WTC11 (cell line): Measurements from ENCODE around the gene INSC. TPM values are rescaled to one million over a fixed set of nuclear protein-coding genes. Genes with fewer than 3 reads are reported as not detected.

Experiments used
- ATAC-seq: fragments of 200-7000 bp; cut with Tn5 transposase; 2 replicates; pipeline ENCODE4 v1.10.0; 2021; ENCODE audit warnings: mild to moderate bottlenecking, moderate library complexity
- CTCF ChIA-PET: fragments of 300-600 bp; sonication (Branson Sonifier 250); formaldehyde crosslinking; loops from one replicate; lab custom pipeline; 2021; ENCODE audit warnings: antibody characterized with exemption; lab: Charles Lee
- POLR2A ChIA-PET: fragments of 350-600 bp; sonication (Branson Sonifier 250); formaldehyde crosslinking; loops from one replicate; lab custom pipeline; 2021; ENCODE audit warnings: antibody characterized with exemption; lab: Charles Lee
- DNase-seq: peaks from one replicate; pipeline ENCODE4 v3.0.0; 2021; ENCODE audit warnings: low spot score
- H3K27ac Mint-ChIP-seq: 2 replicates; pipeline ENCODE4 v1.8.0; 2021; ENCODE audit warnings: mixed read lengths
- H3K27me3 Mint-ChIP-seq: 2 replicates; pipeline ENCODE4 v1.8.0; 2021; ENCODE audit warnings: low read depth, mild to moderate bottlenecking, moderate library complexity, mixed read lengths
- H3K36me3 Mint-ChIP-seq: 2 replicates; pipeline ENCODE4 v1.8.0; 2021; ENCODE audit warnings: mixed read lengths
- H3K4me1 Mint-ChIP-seq: 2 replicates; pipeline ENCODE4 v1.8.0; 2022; ENCODE audit warnings: mixed read lengths
- H3K4me3 Mint-ChIP-seq: 2 replicates; pipeline ENCODE4 v1.8.0; 2021; ENCODE audit warnings: mild to moderate bottlenecking, moderate library complexity, mixed read lengths
- H3K9me3 Mint-ChIP-seq: 2 replicates; pipeline ENCODE4 v1.8.0; 2021; ENCODE audit warnings: mixed read lengths
- GABPB1 ChIP-seq: sonication (generic); formaldehyde crosslinking; IDR thresholded peaks from 2 replicates; pipeline ENCODE4 v1.8.1; 2023; ENCODE audit warnings: mild to moderate bottlenecking, missing genetic modification reagents
- GTF2I ChIP-seq: fragments of 250-450 bp; sonication (Bioruptor Pico); conservative IDR thresholded peaks from 2 replicates; pipeline ENCODE4 v1.4.0; 2021; ENCODE audit warnings: mild to moderate bottlenecking
- IRF2 ChIP-seq: sonication (generic); formaldehyde crosslinking; IDR thresholded peaks from 2 replicates; pipeline ENCODE4 v1.8.0; 2022; ENCODE audit warnings: low read depth, missing genetic modification reagents, borderline replicate concordance
- KAT7 ChIP-seq: sonication (generic); formaldehyde crosslinking; IDR thresholded peaks from 2 replicates; pipeline ENCODE4 v1.8.1; 2023; ENCODE audit warnings: missing genetic modification reagents, mild to moderate bottlenecking, borderline replicate concordance
- MXD4 ChIP-seq: fragments of 250-450 bp; sonication (Bioruptor Pico); IDR thresholded peaks from 2 replicates; pipeline ENCODE4 v1.8.0; 2021; ENCODE audit warnings: mild to moderate bottlenecking, moderate library complexity, borderline replicate concordance
- MYBL2 ChIP-seq: sonication (generic); formaldehyde crosslinking; IDR thresholded peaks from 2 replicates; pipeline ENCODE4 v1.8.1; 2023; ENCODE audit warnings: mild to moderate bottlenecking, moderate library complexity, missing genetic modification reagents
- RELA ChIP-seq: sonication (generic); formaldehyde crosslinking; IDR thresholded peaks from 2 replicates; pipeline ENCODE4 v1.8.1; 2022; ENCODE audit warnings: missing genetic modification reagents, mild to moderate bottlenecking, borderline replicate concordance
- SOX15 ChIP-seq: fragments of 250-450 bp; sonication (Bioruptor Pico); IDR thresholded peaks from 2 replicates; pipeline ENCODE4 v1.9.0; 2021; ENCODE audit warnings: mild to moderate bottlenecking
- TEAD4 ChIP-seq: sonication (generic); formaldehyde crosslinking; IDR thresholded peaks from 2 replicates; pipeline ENCODE4 v1.8.0; 2022; ENCODE audit warnings: mild to moderate bottlenecking, missing genetic modification reagents
- ZNF138 ChIP-seq: sonication (generic); formaldehyde crosslinking; conservative IDR thresholded peaks from 2 replicates; pipeline ENCODE4 v1.8.1; 2022; ENCODE audit warnings: mild to moderate bottlenecking, moderate library complexity, missing genetic modification reagents
- total RNA-seq: library from RNA; stranded (reverse); gene quantifications from 3 replicates; pipeline ENCODE4 v1.2.3, GENCODE V29; 2021
- TF ChIP-seq, protein P1 (sequence below): sonication (generic); formaldehyde crosslinking; IDR thresholded peaks from 2 replicates; pipeline ENCODE4 v1.8.1; 2022; ENCODE audit warnings: mild to moderate bottlenecking, moderate library complexity, missing genetic modification reagents
- TF ChIP-seq, protein P2 (sequence below): sonication (generic); formaldehyde crosslinking; IDR thresholded peaks from 2 replicates; pipeline ENCODE4 v1.8.1; 2023; ENCODE audit warnings: mild to moderate bottlenecking, missing genetic modification reagents, borderline replicate concordance
- TF ChIP-seq, protein P3 (sequence below): fragments of 250-450 bp; sonication (Bioruptor Pico); conservative IDR thresholded peaks from 2 replicates; pipeline ENCODE4 v1.9.0; 2021; ENCODE audit warnings: mild to moderate bottlenecking
- TF ChIP-seq, protein P4 (sequence below): fragments of 200-600 bp; IDR thresholded peaks from 2 replicates; pipeline ENCODE4 v1.8.0; 2022; ENCODE audit warnings: antibody characterized with exemption
- TF ChIP-seq, protein P5 (sequence below): sonication (generic); formaldehyde crosslinking; IDR thresholded peaks from 2 replicates; pipeline ENCODE4 v1.8.1; 2023; ENCODE audit warnings: mild to moderate bottlenecking, missing genetic modification reagents
- TF ChIP-seq, protein P6 (sequence below): fragments of 250-450 bp; sonication (Bioruptor Pico); IDR thresholded peaks from 2 replicates; pipeline ENCODE4 v1.8.0; 2021; ENCODE audit warnings: mild to moderate bottlenecking
- TF ChIP-seq, protein P7 (sequence below): fragments of 250-450 bp; sonication (Bioruptor Pico); IDR thresholded peaks from 2 replicates; pipeline ENCODE4 v1.9.0; 2021; ENCODE audit warnings: mild to moderate bottlenecking
- TF ChIP-seq, protein P8 (sequence below): sonication (generic); formaldehyde crosslinking; IDR thresholded peaks from 2 replicates; pipeline ENCODE4 v1.8.0; 2022; ENCODE audit warnings: mild to moderate bottlenecking, missing genetic modification reagents
- TF ChIP-seq, protein P9 (sequence below): sonication (generic); formaldehyde crosslinking; IDR thresholded peaks from 2 replicates; pipeline ENCODE4 v1.8.1; 2023; ENCODE audit warnings: mild to moderate bottlenecking, moderate library complexity, missing genetic modification reagents
- TF ChIP-seq, protein P10 (sequence below): sonication (generic); formaldehyde crosslinking; IDR thresholded peaks from 2 replicates; pipeline ENCODE4 v1.8.1; 2022; ENCODE audit warnings: mild to moderate bottlenecking, missing genetic modification reagents, moderate library complexity, borderline replicate concordance

Gene INSC
- total RNA-seq, 1 experiment from 2014 or later = 0.44 TPM

DNA sequence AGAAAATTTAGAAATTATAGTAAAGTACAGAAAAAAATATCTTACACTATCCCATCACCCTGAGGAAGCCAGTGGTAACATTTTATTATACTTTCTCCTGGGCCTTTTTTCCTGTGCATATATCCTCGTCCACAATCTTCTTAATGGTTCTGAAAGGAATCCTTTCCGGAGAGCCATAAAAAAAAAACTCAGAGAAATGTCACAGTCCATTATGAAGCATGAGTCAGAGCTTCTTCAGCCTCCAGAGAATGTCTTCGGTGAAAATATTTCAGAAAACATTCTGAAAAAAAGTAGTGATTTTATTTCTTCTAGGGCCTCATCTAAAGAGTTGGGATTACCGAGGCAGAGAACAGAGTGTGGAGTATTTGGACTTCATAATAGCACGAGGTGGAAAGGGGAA is 163.4 kb downstream of the INSC start (continued):
- TF ChIP-seq, protein P1, sequence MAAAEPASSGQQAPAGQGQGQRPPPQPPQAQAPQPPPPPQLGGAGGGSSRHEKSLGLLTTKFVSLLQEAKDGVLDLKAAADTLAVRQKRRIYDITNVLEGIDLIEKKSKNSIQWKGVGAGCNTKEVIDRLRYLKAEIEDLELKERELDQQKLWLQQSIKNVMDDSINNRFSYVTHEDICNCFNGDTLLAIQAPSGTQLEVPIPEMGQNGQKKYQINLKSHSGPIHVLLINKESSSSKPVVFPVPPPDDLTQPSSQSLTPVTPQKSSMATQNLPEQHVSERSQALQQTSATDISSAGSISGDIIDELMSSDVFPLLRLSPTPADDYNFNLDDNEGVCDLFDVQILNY (CRISPR knock-in tag) = no peak
- TF ChIP-seq, protein P2, sequence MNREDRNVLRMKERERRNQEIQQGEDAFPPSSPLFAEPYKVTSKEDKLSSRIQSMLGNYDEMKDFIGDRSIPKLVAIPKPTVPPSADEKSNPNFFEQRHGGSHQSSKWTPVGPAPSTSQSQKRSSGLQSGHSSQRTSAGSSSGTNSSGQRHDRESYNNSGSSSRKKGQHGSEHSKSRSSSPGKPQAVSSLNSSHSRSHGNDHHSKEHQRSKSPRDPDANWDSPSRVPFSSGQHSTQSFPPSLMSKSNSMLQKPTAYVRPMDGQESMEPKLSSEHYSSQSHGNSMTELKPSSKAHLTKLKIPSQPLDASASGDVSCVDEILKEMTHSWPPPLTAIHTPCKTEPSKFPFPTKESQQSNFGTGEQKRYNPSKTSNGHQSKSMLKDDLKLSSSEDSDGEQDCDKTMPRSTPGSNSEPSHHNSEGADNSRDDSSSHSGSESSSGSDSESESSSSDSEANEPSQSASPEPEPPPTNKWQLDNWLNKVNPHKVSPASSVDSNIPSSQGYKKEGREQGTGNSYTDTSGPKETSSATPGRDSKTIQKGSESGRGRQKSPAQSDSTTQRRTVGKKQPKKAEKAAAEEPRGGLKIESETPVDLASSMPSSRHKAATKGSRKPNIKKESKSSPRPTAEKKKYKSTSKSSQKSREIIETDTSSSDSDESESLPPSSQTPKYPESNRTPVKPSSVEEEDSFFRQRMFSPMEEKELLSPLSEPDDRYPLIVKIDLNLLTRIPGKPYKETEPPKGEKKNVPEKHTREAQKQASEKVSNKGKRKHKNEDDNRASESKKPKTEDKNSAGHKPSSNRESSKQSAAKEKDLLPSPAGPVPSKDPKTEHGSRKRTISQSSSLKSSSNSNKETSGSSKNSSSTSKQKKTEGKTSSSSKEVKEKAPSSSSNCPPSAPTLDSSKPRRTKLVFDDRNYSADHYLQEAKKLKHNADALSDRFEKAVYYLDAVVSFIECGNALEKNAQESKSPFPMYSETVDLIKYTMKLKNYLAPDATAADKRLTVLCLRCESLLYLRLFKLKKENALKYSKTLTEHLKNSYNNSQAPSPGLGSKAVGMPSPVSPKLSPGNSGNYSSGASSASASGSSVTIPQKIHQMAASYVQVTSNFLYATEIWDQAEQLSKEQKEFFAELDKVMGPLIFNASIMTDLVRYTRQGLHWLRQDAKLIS = no peak

DNA sequence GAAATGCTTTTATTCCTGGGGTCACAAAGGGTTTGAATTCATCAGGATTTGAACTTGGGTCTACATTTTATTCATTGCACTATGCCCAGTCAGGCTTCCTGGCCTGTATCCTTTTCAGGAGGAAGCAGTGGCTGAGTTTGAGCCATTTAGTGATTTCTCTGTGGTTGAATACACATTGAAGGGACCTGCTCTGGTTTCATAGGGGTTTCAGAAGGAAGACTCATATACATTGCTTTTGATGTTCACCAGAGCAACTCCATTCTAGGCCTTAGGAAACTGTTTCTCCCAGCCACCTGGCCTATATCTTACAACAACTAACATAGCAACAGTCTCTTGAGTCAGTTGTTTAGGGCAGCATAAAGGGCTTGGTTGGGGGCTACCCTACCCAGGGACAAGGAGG is 165.7 kb downstream of the INSC start:
- Mint-ChIP-seq H3K9me3 (peaks cover 3% of the 10 kb centered on the region; the same call in 1 of the 2 replicates), H3K27ac (no peak overlapping the region), H3K4me3 (no peak overlapping the region), H3K4me1 (peaks cover 9% of the 10 kb centered on the region), H3K36me3 (no peaks in the 10 kb centered on the region), H3K27me3 (no peaks in the 10 kb centered on the region; the same call in 1 of the 2 replicates)
- no peak for DNase-seq
- ATAC-seq = no peak
- ChIA-PET POLR2A (no interaction called here), CTCF (no interaction called here)
- TF ChIP-seq, protein P3, sequence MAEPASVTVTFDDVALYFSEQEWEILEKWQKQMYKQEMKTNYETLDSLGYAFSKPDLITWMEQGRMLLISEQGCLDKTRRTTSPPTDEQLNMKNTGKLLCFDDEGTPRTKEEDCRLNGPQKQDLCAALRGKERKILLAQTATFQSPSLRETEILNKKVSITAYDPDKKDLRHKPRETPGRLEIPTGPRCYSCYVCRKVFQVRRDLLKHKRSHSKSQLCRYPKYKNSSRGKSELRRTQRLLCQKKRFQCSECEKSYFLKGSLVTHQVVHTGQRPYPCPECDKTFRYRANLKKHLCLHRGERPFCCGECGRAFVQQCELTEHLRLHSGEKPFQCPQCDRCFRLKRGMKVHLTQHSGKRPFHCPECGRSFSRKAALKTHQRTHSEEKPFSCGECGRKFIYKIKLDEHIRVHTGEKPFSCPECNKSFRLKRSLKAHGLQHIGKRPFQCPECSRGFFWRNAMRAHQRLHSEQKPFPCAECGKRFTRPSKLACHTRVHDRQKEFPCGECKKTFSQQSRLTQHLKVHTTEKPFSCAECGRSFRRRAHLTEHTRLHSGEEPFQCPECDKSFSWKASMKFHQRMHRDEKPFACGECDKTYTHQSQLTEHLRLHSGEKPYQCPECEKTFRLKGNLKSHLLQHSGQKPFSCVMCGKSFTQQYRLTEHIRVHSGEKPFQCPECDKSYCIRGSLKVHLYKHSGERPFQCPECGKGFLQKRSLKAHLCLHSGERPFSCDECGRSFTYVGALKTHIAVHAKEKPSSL = no peak
- TF ChIP-seq GABPB1 = no peak
- TF ChIP-seq, protein P4, sequence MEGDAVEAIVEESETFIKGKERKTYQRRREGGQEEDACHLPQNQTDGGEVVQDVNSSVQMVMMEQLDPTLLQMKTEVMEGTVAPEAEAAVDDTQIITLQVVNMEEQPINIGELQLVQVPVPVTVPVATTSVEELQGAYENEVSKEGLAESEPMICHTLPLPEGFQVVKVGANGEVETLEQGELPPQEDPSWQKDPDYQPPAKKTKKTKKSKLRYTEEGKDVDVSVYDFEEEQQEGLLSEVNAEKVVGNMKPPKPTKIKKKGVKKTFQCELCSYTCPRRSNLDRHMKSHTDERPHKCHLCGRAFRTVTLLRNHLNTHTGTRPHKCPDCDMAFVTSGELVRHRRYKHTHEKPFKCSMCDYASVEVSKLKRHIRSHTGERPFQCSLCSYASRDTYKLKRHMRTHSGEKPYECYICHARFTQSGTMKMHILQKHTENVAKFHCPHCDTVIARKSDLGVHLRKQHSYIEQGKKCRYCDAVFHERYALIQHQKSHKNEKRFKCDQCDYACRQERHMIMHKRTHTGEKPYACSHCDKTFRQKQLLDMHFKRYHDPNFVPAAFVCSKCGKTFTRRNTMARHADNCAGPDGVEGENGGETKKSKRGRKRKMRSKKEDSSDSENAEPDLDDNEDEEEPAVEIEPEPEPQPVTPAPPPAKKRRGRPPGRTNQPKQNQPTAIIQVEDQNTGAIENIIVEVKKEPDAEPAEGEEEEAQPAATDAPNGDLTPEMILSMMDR = no peak
- TF ChIP-seq, protein P5, sequence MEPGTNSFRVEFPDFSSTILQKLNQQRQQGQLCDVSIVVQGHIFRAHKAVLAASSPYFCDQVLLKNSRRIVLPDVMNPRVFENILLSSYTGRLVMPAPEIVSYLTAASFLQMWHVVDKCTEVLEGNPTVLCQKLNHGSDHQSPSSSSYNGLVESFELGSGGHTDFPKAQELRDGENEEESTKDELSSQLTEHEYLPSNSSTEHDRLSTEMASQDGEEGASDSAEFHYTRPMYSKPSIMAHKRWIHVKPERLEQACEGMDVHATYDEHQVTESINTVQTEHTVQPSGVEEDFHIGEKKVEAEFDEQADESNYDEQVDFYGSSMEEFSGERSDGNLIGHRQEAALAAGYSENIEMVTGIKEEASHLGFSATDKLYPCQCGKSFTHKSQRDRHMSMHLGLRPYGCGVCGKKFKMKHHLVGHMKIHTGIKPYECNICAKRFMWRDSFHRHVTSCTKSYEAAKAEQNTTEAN (CRISPR knock-in tag) = no peak
- TF ChIP-seq, protein P6, sequence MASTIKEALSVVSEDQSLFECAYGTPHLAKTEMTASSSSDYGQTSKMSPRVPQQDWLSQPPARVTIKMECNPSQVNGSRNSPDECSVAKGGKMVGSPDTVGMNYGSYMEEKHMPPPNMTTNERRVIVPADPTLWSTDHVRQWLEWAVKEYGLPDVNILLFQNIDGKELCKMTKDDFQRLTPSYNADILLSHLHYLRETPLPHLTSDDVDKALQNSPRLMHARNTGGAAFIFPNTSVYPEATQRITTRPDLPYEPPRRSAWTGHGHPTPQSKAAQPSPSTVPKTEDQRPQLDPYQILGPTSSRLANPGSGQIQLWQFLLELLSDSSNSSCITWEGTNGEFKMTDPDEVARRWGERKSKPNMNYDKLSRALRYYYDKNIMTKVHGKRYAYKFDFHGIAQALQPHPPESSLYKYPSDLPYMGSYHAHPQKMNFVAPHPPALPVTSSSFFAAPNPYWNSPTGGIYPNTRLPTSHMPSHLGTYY (CRISPR knock-in tag) = no peak
- no peak for TF ChIP-seq KAT7 (CRISPR knock-in tag)
- TF ChIP-seq SOX15 (CRISPR knock-in tag) = no peak
- no peak for TF ChIP-seq IRF2 (CRISPR knock-in tag)
- TF ChIP-seq GTF2I (CRISPR knock-in tag) = no peak
- no peak for TF ChIP-seq ZNF138
- TF ChIP-seq, protein P7, sequence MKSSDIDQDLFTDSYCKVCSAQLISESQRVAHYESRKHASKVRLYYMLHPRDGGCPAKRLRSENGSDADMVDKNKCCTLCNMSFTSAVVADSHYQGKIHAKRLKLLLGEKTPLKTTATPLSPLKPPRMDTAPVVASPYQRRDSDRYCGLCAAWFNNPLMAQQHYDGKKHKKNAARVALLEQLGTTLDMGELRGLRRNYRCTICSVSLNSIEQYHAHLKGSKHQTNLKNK (CRISPR knock-in tag) = no peak
- no peak for TF ChIP-seq MYBL2 (CRISPR knock-in tag)
- TF ChIP-seq, protein P8, sequence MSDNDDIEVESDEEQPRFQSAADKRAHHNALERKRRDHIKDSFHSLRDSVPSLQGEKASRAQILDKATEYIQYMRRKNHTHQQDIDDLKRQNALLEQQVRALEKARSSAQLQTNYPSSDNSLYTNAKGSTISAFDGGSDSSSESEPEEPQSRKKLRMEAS (CRISPR knock-in tag) = no peak
- TF ChIP-seq MXD4 (CRISPR knock-in tag) = no peak
- TF ChIP-seq TEAD4 (CRISPR knock-in tag) = no peak
- TF ChIP-seq, protein P9, sequence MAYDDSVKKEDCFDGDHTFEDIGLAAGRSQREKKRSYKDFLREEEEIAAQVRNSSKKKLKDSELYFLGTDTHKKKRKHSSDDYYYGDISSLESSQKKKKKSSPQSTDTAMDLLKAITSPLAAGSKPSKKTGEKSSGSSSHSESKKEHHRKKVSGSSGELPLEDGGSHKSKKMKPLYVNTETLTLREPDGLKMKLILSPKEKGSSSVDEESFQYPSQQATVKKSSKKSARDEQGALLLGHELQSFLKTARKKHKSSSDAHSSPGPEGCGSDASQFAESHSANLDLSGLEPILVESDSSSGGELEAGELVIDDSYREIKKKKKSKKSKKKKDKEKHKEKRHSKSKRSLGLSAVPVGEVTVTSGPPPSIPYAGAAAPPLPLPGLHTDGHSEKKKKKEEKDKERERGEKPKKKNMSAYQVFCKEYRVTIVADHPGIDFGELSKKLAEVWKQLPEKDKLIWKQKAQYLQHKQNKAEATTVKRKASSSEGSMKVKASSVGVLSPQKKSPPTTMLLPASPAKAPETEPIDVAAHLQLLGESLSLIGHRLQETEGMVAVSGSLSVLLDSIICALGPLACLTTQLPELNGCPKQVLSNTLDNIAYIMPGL (CRISPR knock-in tag) = no peak
- no peak for TF ChIP-seq RELA (CRISPR knock-in tag)
- TF ChIP-seq, protein P10, sequence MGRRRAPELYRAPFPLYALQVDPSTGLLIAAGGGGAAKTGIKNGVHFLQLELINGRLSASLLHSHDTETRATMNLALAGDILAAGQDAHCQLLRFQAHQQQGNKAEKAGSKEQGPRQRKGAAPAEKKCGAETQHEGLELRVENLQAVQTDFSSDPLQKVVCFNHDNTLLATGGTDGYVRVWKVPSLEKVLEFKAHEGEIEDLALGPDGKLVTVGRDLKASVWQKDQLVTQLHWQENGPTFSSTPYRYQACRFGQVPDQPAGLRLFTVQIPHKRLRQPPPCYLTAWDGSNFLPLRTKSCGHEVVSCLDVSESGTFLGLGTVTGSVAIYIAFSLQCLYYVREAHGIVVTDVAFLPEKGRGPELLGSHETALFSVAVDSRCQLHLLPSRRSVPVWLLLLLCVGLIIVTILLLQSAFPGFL (CRISPR knock-in tag) = no peak
